K562 (cell line): Measurements from ENCODE around the gene MBOAT7. TPM values are rescaled to one million over a fixed set of nuclear protein-coding genes. Genes with fewer than 3 reads are reported as not detected.

Experiments
- BACH1 ChIP-seq: fragments of 200-800 bp; sonication (Bioruptor generic); IDR thresholded peaks from 2 replicates; pipeline ENCODE4 v1.6.1; 2016; ENCODE audit warnings: missing genetic modification characterization, missing compliant biosample characterization
- BDP1 ChIP-seq: IDR thresholded peaks from 3 replicates; pipeline ENCODE4 v1.6.1; 2011; ENCODE audit not compliant: insufficient read length, insufficient read depth
- EGR1 ChIP-seq: fragments of 450-650 bp; conservative IDR thresholded peaks from 2 replicates; pipeline ENCODE4 v1.6.1; 2017; ENCODE audit warnings: mild to moderate bottlenecking
- ELF4 ChIP-seq: fragments of 450-650 bp; formaldehyde crosslinking; IDR thresholded peaks from 2 replicates; pipeline ENCODE4 v1.4.0; 2022; ENCODE audit warnings: missing genetic modification characterization
- ERF ChIP-seq: fragments of 450-650 bp; formaldehyde crosslinking; IDR thresholded peaks from 2 replicates; pipeline ENCODE4 v1.4.0; 2020; ENCODE audit warnings: mild to moderate bottlenecking, mixed read lengths
- ESRRB ChIP-seq: fragments of 250-450 bp; sonication (Bioruptor Pico); IDR thresholded peaks from 2 replicates; pipeline ENCODE4 v1.5.0; 2020; ENCODE audit warnings: mild to moderate bottlenecking, moderate library complexity, borderline replicate concordance
- FOS ChIP-seq: IDR thresholded peaks from 3 replicates; pipeline ENCODE4 v1.6.1; 2011; ENCODE audit not compliant: insufficient read length; ENCODE audit errors: extremely low read depth
- FUS ChIP-seq: fragments of 200-400 bp; formaldehyde crosslinking; optimal IDR thresholded peaks from 2 replicates; pipeline ENCODE3; 2017; ENCODE audit warnings: low read depth, low read length
- KAT2B ChIP-seq: IDR thresholded peaks from one replicate; pipeline ENCODE4 v1.6.1; 2012; ENCODE audit warnings: low read depth, mild to moderate bottlenecking, control low read depth, inconsistent platforms, low read length, moderate library complexity
- NR2C1 ChIP-seq, 2 experiments: fragments of 450-650 bp; IDR thresholded peaks; 2 replicates each; pipeline ENCODE4 v1.6.1; 2017; ENCODE audit warnings: mild to moderate bottlenecking in 2 of 2, antibody characterized with exemption in 1 of 2, inconsistent platforms in 1 of 2, missing compliant biosample characterization in 1 of 2, missing genetic modification characterization in 1 of 2
- RBM15 ChIP-seq: fragments of 200-400 bp; formaldehyde crosslinking; IDR thresholded peaks from 2 replicates; pipeline ENCODE4 v1.6.1; 2018; ENCODE audit warnings: mild to moderate bottlenecking, low read length, moderate library complexity; ENCODE audit not compliant: insufficient read depth
- RNF2 ChIP-seq: sonication (generic); IDR thresholded peaks from 2 replicates; pipeline ENCODE4 v1.6.1; 2016
- STAG1 ChIP-seq: sonication (generic); formaldehyde crosslinking; IDR thresholded peaks from 2 replicates; pipeline ENCODE4 v1.5.0; 2020; ENCODE audit warnings: missing genetic modification reagents, borderline replicate concordance
- ZNF699 ChIP-seq: fragments of 250-450 bp; sonication (Bioruptor Pico); IDR thresholded peaks from 2 replicates; pipeline ENCODE4 v1.8.0; 2021; ENCODE audit warnings: mild to moderate bottlenecking, moderate library complexity; ENCODE audit not compliant: insufficient replicate concordance
- ZNF75A ChIP-seq: fragments of 450-650 bp; formaldehyde crosslinking; IDR thresholded peaks from 2 replicates; pipeline ENCODE4 v1.4.0; 2020; ENCODE audit warnings: mild to moderate bottlenecking
- ZNF764 ChIP-seq: fragments of 250-450 bp; sonication (Bioruptor Pico); IDR thresholded peaks from 2 replicates; pipeline ENCODE4 v1.4.0; 2020; ENCODE audit warnings: low read depth, mild to moderate bottlenecking, moderate library complexity
- polyA plus RNA-seq, 8 experiments: library from polyadenylated mRNA; depleted of rRNA in 4 of 8; stranded (reverse) in 5 of 8; unstranded in 3 of 8; fragments of >200 nt; fragmentation: Nextera tagmentation in 2 of 8; fragmentation: Illumina TruSeq in 1 of 8; extraction: Ambion mirVana in 2 of 8; extraction: Trizol in 1 of 8; gene quantifications; 2 replicates each; pipeline versions ENCODE4 v1.2.1 to v1.2.3, GENCODE V29; 2011 to 2014; ENCODE audit warnings: inconsistent platforms in 1 of 8, missing spikeins in 1 of 8
- total RNA-seq, 7 experiments: library from RNA; depleted of rRNA in 6 of 7; stranded (reverse); fragments of >200 nt in 6 of 7; fragmentation: Illumina TruSeq in 2 of 7; extraction: Trizol in 2 of 7; gene quantifications; 2 replicates each; pipeline versions ENCODE4 v1.2.1 to v1.2.3, GENCODE V29; 2011 to 2021; ENCODE audit warnings: low replicate concordance in 1 of 7
- TF ChIP-seq, protein P1 (sequence below), 2 experiments: IDR thresholded peaks in 1 of 2; conservative IDR thresholded peaks in 1 of 2; 2 replicates each; pipeline ENCODE4 v1.6.1; 2016; ENCODE audit warnings: low read depth in 2 of 2, mild to moderate bottlenecking in 1 of 2, missing compliant biosample characterization in 1 of 2, missing genetic modification characterization in 1 of 2, moderate library complexity in 1 of 2
- TF ChIP-seq, protein P2 (sequence below): IDR thresholded peaks from 2 replicates; pipeline ENCODE4 v1.6.1; 2011; ENCODE audit not compliant: insufficient read length; ENCODE audit errors: extremely low read depth
- TF ChIP-seq, protein P3 (sequence below): sonication (generic); formaldehyde crosslinking; IDR thresholded peaks from 2 replicates; pipeline ENCODE4 v1.8.1; 2023; ENCODE audit warnings: mild to moderate bottlenecking, missing genetic modification reagents
- TF ChIP-seq, protein P4 (sequence below): fragments of 450-650 bp; formaldehyde crosslinking; IDR thresholded peaks from 2 replicates; pipeline ENCODE4 v1.4.0; 2020; ENCODE audit warnings: mild to moderate bottlenecking, moderate library complexity
- TF ChIP-seq, protein P5 (sequence below): fragments of 250-450 bp; sonication (Bioruptor Pico); IDR thresholded peaks from 2 replicates; pipeline ENCODE4 v1.8.0; 2022; ENCODE audit warnings: moderate library complexity, mild to moderate bottlenecking, inconsistent platforms

MBOAT7 gene
- total and polyA plus RNA-seq, 9 of the 15 experiments (the other 6 are each of a cell fraction or from before 2014, with no cell fraction given) = 1.4 to 153 (median 56.1) TPM

DNA sequence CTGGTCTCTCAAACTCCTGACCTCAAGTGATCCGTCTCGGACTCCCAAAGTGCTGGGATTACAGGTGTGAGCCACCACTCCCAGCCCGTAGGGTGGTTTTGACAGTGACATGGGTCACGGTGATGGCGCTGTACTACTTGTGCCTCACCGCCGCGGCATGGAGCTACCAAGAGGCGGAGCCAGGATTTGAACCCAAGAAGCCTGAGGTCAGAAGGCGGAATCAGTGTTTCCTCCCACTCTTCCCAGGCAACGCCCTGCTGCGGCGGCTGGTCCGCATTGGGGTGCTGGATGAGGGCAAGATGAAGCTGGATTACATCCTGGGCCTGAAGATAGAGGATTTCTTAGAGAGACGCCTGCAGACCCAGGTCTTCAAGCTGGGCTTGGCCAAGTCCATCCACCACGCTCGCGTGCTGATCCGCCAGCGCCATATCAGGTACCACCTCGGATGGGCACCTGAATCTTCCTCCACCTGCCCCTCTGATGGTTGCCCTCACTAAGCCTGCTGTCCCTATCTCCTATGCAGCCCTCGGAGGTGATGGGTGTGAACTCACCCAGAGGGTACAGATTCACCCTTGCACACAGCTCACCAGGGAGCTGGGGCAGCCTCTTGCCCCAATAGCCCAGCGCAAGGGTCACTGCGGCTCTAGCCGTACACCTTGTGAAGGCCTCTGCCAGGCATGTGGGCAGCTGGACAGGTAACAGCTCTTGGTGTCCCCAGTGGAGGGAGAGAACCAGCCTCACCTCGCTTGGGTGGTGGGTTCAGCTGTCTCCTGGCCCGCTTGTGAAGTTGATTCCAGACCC is 16.9 kb upstream of the MBOAT7 start (continued):
- TF ChIP-seq, protein P1, sequence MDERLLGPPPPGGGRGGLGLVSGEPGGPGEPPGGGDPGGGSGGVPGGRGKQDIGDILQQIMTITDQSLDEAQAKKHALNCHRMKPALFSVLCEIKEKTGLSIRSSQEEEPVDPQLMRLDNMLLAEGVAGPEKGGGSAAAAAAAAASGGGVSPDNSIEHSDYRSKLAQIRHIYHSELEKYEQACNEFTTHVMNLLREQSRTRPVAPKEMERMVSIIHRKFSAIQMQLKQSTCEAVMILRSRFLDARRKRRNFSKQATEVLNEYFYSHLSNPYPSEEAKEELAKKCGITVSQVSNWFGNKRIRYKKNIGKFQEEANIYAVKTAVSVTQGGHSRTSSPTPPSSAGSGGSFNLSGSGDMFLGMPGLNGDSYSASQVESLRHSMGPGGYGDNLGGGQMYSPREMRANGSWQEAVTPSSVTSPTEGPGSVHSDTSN (CRISPR knock-in tag; IDR thresholded peaks at IDR 0.05; ENCODE audit: low read depth) = no peak
- TF ChIP-seq, protein P1 (tag; conservative IDR thresholded peaks at IDR 0.05; ENCODE audit: low read depth) = no peak
- TF ChIP-seq ERF (CRISPR knock-in tag) (no peak), NR2C1 (IDR thresholded peaks at IDR 0.05) (no peak), NR2C1 (tag; IDR thresholded peaks at IDR 0.05) (peak; percentile 17; the same call in 1 of the 2 replicates), EGR1 (no peak), KAT2B (no peak), ZNF764 (CRISPR knock-in tag) (no peak), BACH1 (tag) (no peak), RBM15 (no peak), BDP1 (no peak), ELF4 (CRISPR knock-in tag) (no peak), FOS (no peak), ZNF75A (CRISPR knock-in tag) (no peak), ESRRB (no peak), STAG1 (no peak), FUS (no peak), ZNF699 (no peak), RNF2 (no peak)
- TF ChIP-seq, protein P2, sequence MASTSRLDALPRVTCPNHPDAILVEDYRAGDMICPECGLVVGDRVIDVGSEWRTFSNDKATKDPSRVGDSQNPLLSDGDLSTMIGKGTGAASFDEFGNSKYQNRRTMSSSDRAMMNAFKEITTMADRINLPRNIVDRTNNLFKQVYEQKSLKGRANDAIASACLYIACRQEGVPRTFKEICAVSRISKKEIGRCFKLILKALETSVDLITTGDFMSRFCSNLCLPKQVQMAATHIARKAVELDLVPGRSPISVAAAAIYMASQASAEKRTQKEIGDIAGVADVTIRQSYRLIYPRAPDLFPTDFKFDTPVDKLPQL = no peak
- TF ChIP-seq, protein P3, sequence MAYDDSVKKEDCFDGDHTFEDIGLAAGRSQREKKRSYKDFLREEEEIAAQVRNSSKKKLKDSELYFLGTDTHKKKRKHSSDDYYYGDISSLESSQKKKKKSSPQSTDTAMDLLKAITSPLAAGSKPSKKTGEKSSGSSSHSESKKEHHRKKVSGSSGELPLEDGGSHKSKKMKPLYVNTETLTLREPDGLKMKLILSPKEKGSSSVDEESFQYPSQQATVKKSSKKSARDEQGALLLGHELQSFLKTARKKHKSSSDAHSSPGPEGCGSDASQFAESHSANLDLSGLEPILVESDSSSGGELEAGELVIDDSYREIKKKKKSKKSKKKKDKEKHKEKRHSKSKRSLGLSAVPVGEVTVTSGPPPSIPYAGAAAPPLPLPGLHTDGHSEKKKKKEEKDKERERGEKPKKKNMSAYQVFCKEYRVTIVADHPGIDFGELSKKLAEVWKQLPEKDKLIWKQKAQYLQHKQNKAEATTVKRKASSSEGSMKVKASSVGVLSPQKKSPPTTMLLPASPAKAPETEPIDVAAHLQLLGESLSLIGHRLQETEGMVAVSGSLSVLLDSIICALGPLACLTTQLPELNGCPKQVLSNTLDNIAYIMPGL (CRISPR knock-in tag) = 0 out of 2 replicates have a peak, but pooled peaks have one; percentile 43
- TF ChIP-seq, protein P4, sequence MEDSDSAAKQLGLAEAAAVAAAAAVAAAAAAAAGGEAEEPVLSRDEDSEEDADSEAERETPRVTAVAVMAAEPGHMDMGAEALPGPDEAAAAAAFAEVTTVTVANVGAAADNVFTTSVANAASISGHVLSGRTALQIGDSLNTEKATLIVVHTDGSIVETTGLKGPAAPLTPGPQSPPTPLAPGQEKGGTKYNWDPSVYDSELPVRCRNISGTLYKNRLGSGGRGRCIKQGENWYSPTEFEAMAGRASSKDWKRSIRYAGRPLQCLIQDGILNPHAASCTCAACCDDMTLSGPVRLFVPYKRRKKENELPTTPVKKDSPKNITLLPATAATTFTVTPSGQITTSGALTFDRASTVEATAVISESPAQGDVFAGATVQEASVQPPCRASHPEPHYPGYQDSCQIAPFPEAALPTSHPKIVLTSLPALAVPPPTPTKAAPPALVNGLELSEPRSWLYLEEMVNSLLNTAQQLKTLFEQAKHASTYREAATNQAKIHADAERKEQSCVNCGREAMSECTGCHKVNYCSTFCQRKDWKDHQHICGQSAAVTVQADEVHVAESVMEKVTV = no peak
- TF ChIP-seq, protein P5, sequence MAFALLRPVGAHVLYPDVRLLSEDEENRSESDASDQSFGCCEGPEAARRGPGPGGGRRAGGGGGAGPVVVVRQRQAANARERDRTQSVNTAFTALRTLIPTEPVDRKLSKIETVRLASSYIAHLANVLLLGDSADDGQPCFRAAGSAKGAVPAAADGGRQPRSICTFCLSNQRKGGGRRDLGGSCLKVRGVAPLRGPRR = no peak
